Neuronal stem cell (in vitro differentiated cells): ENCODE measurements around the gene ARHGEF1.
A peak's percentile ranks its signal among the peaks of the same experiment; 100 is the strongest.

Experiments
- DNase-seq: peaks from one replicate; pipeline ENCODE4 v3.0.0-alpha.2; 2013; ENCODE audit warnings: low spot score
- H2AFZ ChIP-seq: one replicate; pipeline ENCODE4 v1.6.1; 2013; ENCODE audit warnings: mild to moderate bottlenecking, low read length, inconsistent platforms
- H2AK5ac ChIP-seq: 2 replicates; pipeline ENCODE4 v1.6.1; 2013; ENCODE audit warnings: low read depth, mild to moderate bottlenecking, inconsistent platforms, low read length, moderate library complexity, mixed read lengths
- H2BK120ac ChIP-seq: 2 replicates; pipeline ENCODE4 v1.6.1; 2013; ENCODE audit warnings: low read depth, mild to moderate bottlenecking, inconsistent platforms, low read length, moderate library complexity, mixed read lengths
- H2BK12ac ChIP-seq: one replicate; pipeline ENCODE4 v1.6.1; 2013; ENCODE audit warnings: low read length, inconsistent platforms
- H2BK15ac ChIP-seq: 2 replicates; pipeline ENCODE4 v1.6.1; 2013; ENCODE audit warnings: mild to moderate bottlenecking, low read length, inconsistent platforms, mixed read lengths
- H2BK5ac ChIP-seq: one replicate; pipeline ENCODE4 v1.6.1; 2013; ENCODE audit warnings: inconsistent platforms, mild to moderate bottlenecking, low read length, moderate library complexity
- H3K14ac ChIP-seq: one replicate; pipeline ENCODE4 v1.6.1; 2013; ENCODE audit warnings: low read length, inconsistent platforms
- H3K18ac ChIP-seq: 2 replicates; pipeline ENCODE4 v1.6.1; 2013; ENCODE audit warnings: low read length, inconsistent platforms
- H3K23ac ChIP-seq: 2 replicates; pipeline ENCODE4 v1.6.1; 2013; ENCODE audit warnings: low read depth, mild to moderate bottlenecking, mixed read lengths, low read length, inconsistent platforms; ENCODE audit not compliant: poor library complexity
- H3K27ac ChIP-seq: replicated peaks from 3 replicates; pipeline ENCODE4 v1.5.1; 2013; ENCODE audit warnings: low read length, inconsistent platforms
- H3K27me3 ChIP-seq, 3 experiments: 2 replicates each; pipeline ENCODE4 v1.6.1; 2013; ENCODE audit warnings: low read length in 3 of 3, mild to moderate bottlenecking in 2 of 3, inconsistent platforms in 1 of 3, low read depth in 1 of 3, mixed read lengths in 1 of 3, moderate library complexity in 1 of 3; ENCODE audit not compliant: control insufficient read depth in 3 of 3, insufficient read depth in 3 of 3
- H3K36me3 ChIP-seq, 2 donors: replicated peaks in 1 of 2; 2 replicates each; pipeline ENCODE4 v1.6.1; 2013; ENCODE audit warnings: low read length in 2 of 2; ENCODE audit not compliant: control insufficient read depth in 2 of 2, insufficient read depth in 2 of 2
- H3K4ac ChIP-seq: 2 replicates; pipeline ENCODE4 v1.6.1; 2013; ENCODE audit warnings: inconsistent platforms, mild to moderate bottlenecking, low read length, moderate library complexity
- H3K4me1 ChIP-seq, 2 donors: 1 replicate in 1 of 2; 2 replicates in 1 of 2; pipeline ENCODE4 v1.6.1; 2013; ENCODE audit warnings: low read length in 2 of 2, low read depth in 1 of 2; ENCODE audit not compliant: control insufficient read depth in 2 of 2, insufficient read depth in 1 of 2
- H3K4me2 ChIP-seq: one replicate; pipeline ENCODE4 v1.6.1; 2013; ENCODE audit warnings: mild to moderate bottlenecking, low read length, inconsistent platforms; ENCODE audit not compliant: insufficient read depth, poor library complexity, severe bottlenecking
- H3K4me3 ChIP-seq, 2 donors: 2 replicates each; pipeline ENCODE4 v1.5.1; 2013; ENCODE audit warnings: low read length in 2 of 2, mild to moderate bottlenecking in 2 of 2, inconsistent platforms in 1 of 2, moderate library complexity in 1 of 2
- H3K79me1 ChIP-seq: one replicate; pipeline ENCODE4 v1.6.1; 2013; ENCODE audit warnings: low read depth, mild to moderate bottlenecking, inconsistent platforms, low read length, moderate library complexity
- H3K9ac ChIP-seq: one replicate; pipeline ENCODE4 v1.6.1; 2013; ENCODE audit warnings: mild to moderate bottlenecking, low read depth, low read length, inconsistent platforms; ENCODE audit not compliant: poor library complexity
- H3K9me3 ChIP-seq, 2 donors: replicated peaks in 1 of 2; 2 replicates each; pipeline versions ENCODE3 to v1.6.1; 2013; ENCODE audit warnings: low read length in 2 of 2, mild to moderate bottlenecking in 2 of 2, inconsistent platforms in 1 of 2, low read depth in 1 of 2, mixed read lengths in 1 of 2, moderate library complexity in 1 of 2; ENCODE audit not compliant: control insufficient read depth in 2 of 2, insufficient read depth in 1 of 2
- H4K8ac ChIP-seq: one replicate; pipeline ENCODE4 v1.6.1; 2013; ENCODE audit warnings: low read depth, mild to moderate bottlenecking, inconsistent platforms, low read length, moderate library complexity
- H4K91ac ChIP-seq: one replicate; pipeline ENCODE4 v1.6.1; 2013; ENCODE audit warnings: low read length, low read depth, mild to moderate bottlenecking, inconsistent platforms; ENCODE audit not compliant: poor library complexity
- WGBS, 2 donors: extraction: QIAGEN DNeasy Blood & Tissue Kit; methylation state at CpG; one replicate each; pipeline ENCODE4 v1.1.7; 2013; ENCODE audit warnings: missing lambda C conversion rate in 2 of 2, mixed read lengths in 1 of 2; ENCODE audit not compliant: insufficient read length in 2 of 2, insufficient replicate concordance in 1 of 2; ENCODE audit errors: extremely low coverage in 2 of 2; 5-methylcytosine and 5-hydroxymethylcytosine counted together

The ARHGEF1 gene

DNA sequence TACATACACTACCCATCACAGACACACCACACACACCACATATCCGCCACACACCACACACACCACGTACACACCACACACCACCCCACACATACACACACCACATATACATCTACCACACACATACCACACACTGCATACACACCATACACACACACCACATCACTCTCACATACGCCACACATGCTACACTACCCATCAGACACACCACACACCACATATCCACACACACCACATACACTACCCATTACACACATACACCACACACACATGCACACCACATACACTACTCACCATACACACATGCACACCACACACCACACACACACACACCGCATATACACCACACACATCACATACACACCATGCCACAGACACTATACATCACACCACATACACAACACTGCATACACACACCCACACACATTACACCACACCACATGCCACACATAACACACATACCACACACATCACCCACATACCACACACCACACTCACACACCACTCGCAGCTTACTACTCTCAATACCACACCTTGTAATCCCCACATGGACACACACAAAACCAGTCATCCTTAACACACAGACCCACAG is 35.8 kb downstream of the ARHGEF1 start:
- 100% methylated on average over 2 to 5 of the region's 5 CpGs for WGBS, 2 donors
- Histone ChIP-seq H3K36me3 (peaks cover 0 to 6% of the 10 kb centered on the region in 2 donors), H4K91ac (no peak overlapping the region), H2BK12ac (no peak overlapping the region), H3K9ac (no peak overlapping the region), H3K79me1 (peaks cover 6% of the 10 kb centered on the region), H3K9me3 (peaks cover 0 to 25% of the 10 kb centered on the region in 2 donors), H3K14ac (peak overlapping the region; percentile 3), H2BK5ac (no peak overlapping the region), H3K4me3 (peak overlapping the region in 1 of 2 donors; percentile 12), H3K27me3 (peaks cover 31 to 95% (median 84%) of the 10 kb centered on the region in 3 experiments), H2BK120ac (no peak overlapping the region), H2AFZ (no peak overlapping the region), H4K8ac (no peak overlapping the region), H3K4ac (no peak overlapping the region), H3K4me1 (peaks cover 0 to 3% of the 10 kb centered on the region in 2 donors), H3K4me2 (no peak overlapping the region), H3K27ac (no peak overlapping the region), H3K23ac (peak overlapping the region; percentile 58), H3K18ac (no peak overlapping the region), H2BK15ac (no peak overlapping the region), H2AK5ac (no peak overlapping the region)
- DNase-seq: no peak

DNA sequence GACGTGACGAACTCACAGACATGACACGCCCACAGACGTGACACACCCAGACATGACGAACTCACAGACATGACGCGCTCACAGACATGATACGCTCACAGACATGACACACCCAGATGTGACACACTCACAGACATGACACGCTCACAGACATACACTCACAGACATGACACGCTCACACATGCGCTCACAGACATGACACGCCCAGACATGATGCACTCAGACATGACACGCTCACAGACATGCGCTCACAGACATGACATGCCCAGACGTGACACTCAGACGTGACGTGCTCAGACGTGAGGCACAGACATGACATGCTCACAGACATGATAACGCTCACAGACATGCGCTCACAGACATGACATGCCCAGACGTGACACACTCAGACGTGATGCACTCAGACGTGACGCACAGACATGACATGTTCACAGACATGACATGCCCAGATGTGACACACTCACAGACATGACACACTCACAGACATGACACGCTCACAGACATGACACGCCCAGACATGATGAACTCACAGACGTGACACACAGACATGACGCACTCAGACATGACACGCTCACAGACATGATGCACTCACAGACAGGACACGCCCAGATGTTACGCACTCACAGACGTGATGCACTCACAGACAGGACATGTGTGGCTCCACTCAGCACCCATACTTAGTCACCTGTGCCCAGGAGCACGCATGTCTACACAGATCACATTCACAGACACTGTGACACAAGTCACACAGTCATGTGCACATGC is 37.1 kb downstream of the ARHGEF1 start:
- Histone ChIP-seq H3K79me1 (peaks cover 6% of the 10 kb centered on the region), H4K91ac (no peak overlapping the region), H3K9me3 (peaks cover 0 to 26% of the 10 kb centered on the region in 2 donors), H3K4me2 (no peak overlapping the region), H3K9ac (no peak overlapping the region), H3K27ac (no peak overlapping the region), H2AK5ac (no peak overlapping the region), H2BK5ac (no peak overlapping the region), H3K4me3 (peak overlapping the region in 1 of 2 donors; percentile 65), H3K4ac (no peak overlapping the region), H3K23ac (peak overlapping the region; percentile 1), H3K36me3 (peaks cover 0 to 6% of the 10 kb centered on the region in 2 donors), H3K4me1 (peaks cover 0 to 3% of the 10 kb centered on the region in 2 donors), H3K14ac (peak overlapping the region; percentile 10), H2BK15ac (no peak overlapping the region), H2BK12ac (no peak overlapping the region), H4K8ac (no peak overlapping the region), H2BK120ac (no peak overlapping the region), H3K18ac (peak overlapping the region; percentile 32), H2AFZ (no peak overlapping the region), H3K27me3 (peaks cover 30 to 95% (median 84%) of the 10 kb centered on the region in 3 experiments)
- WGBS, 2 donors: no CpG with 5 or more reads among the region's 33 CpGs
- no peak for DNase-seq

DNA sequence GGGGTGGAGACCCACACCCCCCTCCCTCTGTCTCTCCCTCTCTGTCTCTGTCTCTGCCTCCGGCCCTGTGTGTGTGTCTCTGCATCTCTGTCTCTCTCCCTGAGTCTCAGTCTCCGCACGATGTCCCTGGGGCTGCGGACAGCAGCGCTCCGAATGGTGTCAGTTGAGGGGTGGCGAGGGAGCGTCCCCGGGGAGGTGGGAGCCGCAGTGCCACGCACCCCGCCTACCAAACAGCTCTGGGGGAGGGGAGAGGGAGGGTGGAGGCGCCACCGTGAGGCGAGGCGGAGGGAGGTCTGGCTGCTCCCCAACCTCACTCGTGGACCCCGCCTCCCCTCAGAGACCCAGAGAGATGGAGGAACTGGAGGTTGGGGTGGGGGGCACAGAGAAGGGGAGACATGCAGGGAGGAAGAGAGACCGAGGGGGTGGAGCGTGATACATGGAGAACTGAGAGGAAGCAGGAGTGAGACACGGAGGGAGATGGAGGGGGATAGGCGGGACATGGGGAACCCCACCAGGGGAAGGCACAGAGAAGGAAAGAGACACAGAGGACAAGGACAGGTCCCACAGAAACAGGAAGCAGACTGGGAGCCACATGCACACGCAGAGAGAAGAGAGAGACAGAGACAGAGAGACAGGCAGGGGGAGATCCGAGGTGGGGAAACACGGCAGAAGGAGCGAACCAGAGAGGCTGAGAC is 38.0 kb downstream of the ARHGEF1 start:
- Histone ChIP-seq H3K18ac (peak overlapping the region; percentile 41), H3K4me2 (no peak overlapping the region), H3K79me1 (peaks cover 6% of the 10 kb centered on the region), H3K4ac (no peak overlapping the region), H2AK5ac (no peak overlapping the region), H2AFZ (no peak overlapping the region), H4K8ac (no peak overlapping the region), H3K14ac (peak overlapping the region; percentile 59), H3K36me3 (peaks cover 0 to 5% of the 10 kb centered on the region in 2 donors), H3K4me3 (no peak overlapping the region), H2BK120ac (no peak overlapping the region), H4K91ac (no peak overlapping the region), H3K23ac (peak overlapping the region; percentile 1), H3K4me1 (peaks cover 0 to 3% of the 10 kb centered on the region in 2 donors), H2BK15ac (no peak overlapping the region), H3K27ac (no peak overlapping the region), H2BK12ac (no peak overlapping the region), H3K9ac (no peak overlapping the region), H3K9me3 (peaks cover 0 to 26% of the 10 kb centered on the region in 2 donors), H3K27me3 (peaks cover 25 to 95% (median 85%) of the 10 kb centered on the region in 3 experiments), H2BK5ac (no peak overlapping the region)
- WGBS, 2 donors: no CpG with 5 or more reads among the region's 26 CpGs
- no peak for DNase-seq
